Activated CD8-positive, alpha-beta T cell treated with anti-CD3 and anti-CD28 coated beads for 36 hours (primary cell): ENCODE data around the gene SSR1. TPM values are rescaled to one million over a fixed set of nuclear protein-coding genes. Genes with fewer than 3 reads are reported as not detected.
"Not testable (repeated sequence)": the region's sequence is repeated elsewhere in the genome, so short reads cannot be mapped to it uniquely, and the experiment has no call there.

ENCODE experiments used
- ATAC-seq: fragments of 200-7000 bp; cut with Tn5 transposase; one replicate; pipeline ENCODE4 v1.10.0; 2021; ENCODE audit warnings: mild to moderate bottlenecking, moderate library complexity
- CTCF ChIA-PET: fragments of 350-600 bp; sonication (Branson Sonifier 250); formaldehyde crosslinking; loops from one replicate; lab custom pipeline; 2021; ENCODE audit warnings: antibody characterized with exemption; lab: Charles Lee
- POLR2A ChIA-PET: fragments of 350-600 bp; sonication (Branson Sonifier 250); formaldehyde crosslinking; loops from one replicate; lab custom pipeline; 2021; ENCODE audit warnings: antibody characterized with exemption; lab: Charles Lee
- DNase-seq: peaks from one replicate; pipeline ENCODE4 v3.0.0-alpha.2; 2020
- H3K27ac Mint-ChIP-seq: one replicate; pipeline ENCODE4 v1.8.0; 2021; ENCODE audit warnings: mild to moderate bottlenecking, mixed read lengths
- H3K27me3 Mint-ChIP-seq: one replicate; pipeline ENCODE4 v1.8.0; 2021; ENCODE audit warnings: mixed read lengths
- H3K36me3 Mint-ChIP-seq: one replicate; pipeline ENCODE4 v1.8.0; 2021; ENCODE audit warnings: low read depth, mixed read lengths
- H3K4me1 Mint-ChIP-seq: one replicate; pipeline ENCODE4 v1.8.0; 2021; ENCODE audit warnings: low read depth, mixed read lengths
- H3K4me3 Mint-ChIP-seq: one replicate; pipeline ENCODE4 v1.8.0; 2021; ENCODE audit warnings: mild to moderate bottlenecking, moderate library complexity, mixed read lengths
- H3K9me3 Mint-ChIP-seq: one replicate; pipeline ENCODE4 v1.8.0; 2021; ENCODE audit warnings: mixed read lengths
- intact Hi-C: fragments of 100-400 bp; cut with micrococcal nuclease; formaldehyde crosslinking; loops from one replicate; pipeline ENCODE4 v1.10.0; 2022
- total RNA-seq, 2 experiments: library from RNA; stranded (reverse); gene quantifications; one replicate each; pipeline ENCODE4 v1.2.3, GENCODE V29; 2021
- TF ChIP-seq, protein P1 (sequence below): fragments of 200-600 bp; IDR thresholded peaks from one replicate; pipeline ENCODE4 v1.8.0; 2022; ENCODE audit warnings: antibody characterized with exemption, mild to moderate bottlenecking

The SSR1 gene
- 100 to 1,000 TPM; 117 to 124 TPM for total RNA-seq

DNA sequence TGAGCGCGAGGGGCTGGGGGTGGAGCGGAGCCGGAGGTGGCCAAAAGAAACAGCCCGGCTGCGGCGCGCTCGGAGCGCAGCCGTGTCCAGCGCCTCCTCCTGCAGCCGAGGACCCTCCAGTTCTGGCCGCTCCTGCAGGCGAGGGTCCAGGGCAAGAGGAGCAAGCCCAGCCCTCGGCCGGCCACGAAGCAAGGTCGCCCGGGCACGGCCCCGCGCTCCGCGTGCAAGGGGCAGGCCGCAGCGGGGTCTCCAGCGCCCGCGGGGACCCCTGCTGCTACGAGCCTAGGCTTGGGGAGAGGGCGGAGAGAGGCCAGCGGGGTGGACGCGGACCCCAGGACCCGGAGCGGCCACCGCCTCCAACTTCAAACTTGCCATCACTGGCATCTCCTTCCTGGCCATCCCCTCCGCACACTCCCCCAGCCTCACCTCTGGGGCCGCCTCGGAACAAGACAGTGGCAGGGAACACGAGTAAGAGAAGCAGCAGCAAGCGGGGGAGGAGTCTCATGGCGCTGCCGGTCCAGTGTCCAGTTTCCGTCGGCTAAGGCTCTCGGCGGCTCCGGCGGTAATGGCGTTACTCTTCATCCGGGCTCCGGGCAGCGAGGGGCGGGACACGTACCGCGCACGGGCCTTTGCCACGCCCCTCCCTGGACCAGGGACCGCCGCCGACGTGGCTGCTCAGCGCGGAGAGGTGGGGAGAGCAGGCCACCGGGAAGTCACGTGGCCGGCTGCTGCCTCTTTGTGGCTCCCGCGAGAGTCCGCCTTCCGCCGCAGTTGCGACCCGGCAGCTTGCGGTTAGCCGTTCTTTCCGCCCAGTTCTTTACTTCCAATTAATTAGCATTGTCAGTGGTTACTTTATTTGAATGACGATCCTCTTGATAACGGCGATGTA is at the start of gene SSR1:
Gene SSR1 (minus strand): TSS at position 584 of the 889 bp plus-strand sequence. CDS start 79 bp downstream, at position 505.
- peak; percentile 98 for ATAC-seq
- POLR2A ChIA-PET = interaction anchor here (1.4 to 3.9 kb wide), 2 partner anchors 36 to 77 kb away, joined by 4 to 22 read pairs; partner anchors contain the start of genes CAGE1 and RIOK1
- Mint-ChIP-seq H3K9me3 (peaks cover 7% of the 10 kb centered on the region), H3K4me1 (peaks cover 45% of the 10 kb centered on the region), H3K4me3 (peak within 1 kb of the TSS; percentile 94), H3K27me3 (no peaks in the 10 kb centered on the region), H3K27ac (peak within 1 kb of the TSS; percentile 92), H3K36me3 (peaks cover 39% of the 10 kb centered on the region)
- TF ChIP-seq, protein P1, sequence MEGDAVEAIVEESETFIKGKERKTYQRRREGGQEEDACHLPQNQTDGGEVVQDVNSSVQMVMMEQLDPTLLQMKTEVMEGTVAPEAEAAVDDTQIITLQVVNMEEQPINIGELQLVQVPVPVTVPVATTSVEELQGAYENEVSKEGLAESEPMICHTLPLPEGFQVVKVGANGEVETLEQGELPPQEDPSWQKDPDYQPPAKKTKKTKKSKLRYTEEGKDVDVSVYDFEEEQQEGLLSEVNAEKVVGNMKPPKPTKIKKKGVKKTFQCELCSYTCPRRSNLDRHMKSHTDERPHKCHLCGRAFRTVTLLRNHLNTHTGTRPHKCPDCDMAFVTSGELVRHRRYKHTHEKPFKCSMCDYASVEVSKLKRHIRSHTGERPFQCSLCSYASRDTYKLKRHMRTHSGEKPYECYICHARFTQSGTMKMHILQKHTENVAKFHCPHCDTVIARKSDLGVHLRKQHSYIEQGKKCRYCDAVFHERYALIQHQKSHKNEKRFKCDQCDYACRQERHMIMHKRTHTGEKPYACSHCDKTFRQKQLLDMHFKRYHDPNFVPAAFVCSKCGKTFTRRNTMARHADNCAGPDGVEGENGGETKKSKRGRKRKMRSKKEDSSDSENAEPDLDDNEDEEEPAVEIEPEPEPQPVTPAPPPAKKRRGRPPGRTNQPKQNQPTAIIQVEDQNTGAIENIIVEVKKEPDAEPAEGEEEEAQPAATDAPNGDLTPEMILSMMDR = no peak
- CTCF ChIA-PET = interaction anchor here (2.7 kb wide), 1 partner anchor 76 kb away, joined by 10 read pairs; the partner anchor contains the start of genes CAGE1 and RIOK1
- DNase-seq = peak; percentile 97
- intact Hi-C loops = loop anchor here (10.0 kb wide), 1 partner anchor 72 kb away; the partner anchor contains the start of genes CAGE1 and RIOK1

DNA sequence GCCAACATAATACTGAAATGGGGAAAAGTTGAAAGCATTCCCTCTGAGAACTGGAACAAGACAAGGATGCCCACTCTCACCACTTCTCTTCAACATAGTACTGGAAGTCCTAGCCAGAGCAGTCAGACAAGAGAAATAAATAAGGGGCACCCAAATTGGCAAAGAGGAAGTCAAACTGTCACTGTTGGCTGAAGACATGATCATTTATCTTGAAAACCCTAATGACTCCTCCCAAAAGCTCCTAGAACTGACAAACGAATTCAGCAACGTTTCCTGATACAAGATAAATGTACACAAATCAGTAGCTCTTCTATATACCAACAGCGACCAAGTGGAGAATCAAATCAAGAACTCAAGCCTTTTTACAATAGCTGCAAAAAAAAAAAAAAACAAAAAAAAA is 38.9 kb upstream of the SSR1 start:
- POLR2A ChIA-PET, ATAC-seq, H3K36me3 Mint-ChIP-seq, H3K4me1 Mint-ChIP-seq, H3K4me3 Mint-ChIP-seq, H3K9me3 Mint-ChIP-seq, DNase-seq, intact Hi-C loops, H3K27ac Mint-ChIP-seq, H3K27me3 Mint-ChIP-seq: not testable (repeated sequence)
- CTCF ChIA-PET = interaction anchor here (1.3 kb wide), 1 partner anchor 31 kb away, joined by 3 read pairs; no protein-coding TSS in a partner anchor

DNA sequence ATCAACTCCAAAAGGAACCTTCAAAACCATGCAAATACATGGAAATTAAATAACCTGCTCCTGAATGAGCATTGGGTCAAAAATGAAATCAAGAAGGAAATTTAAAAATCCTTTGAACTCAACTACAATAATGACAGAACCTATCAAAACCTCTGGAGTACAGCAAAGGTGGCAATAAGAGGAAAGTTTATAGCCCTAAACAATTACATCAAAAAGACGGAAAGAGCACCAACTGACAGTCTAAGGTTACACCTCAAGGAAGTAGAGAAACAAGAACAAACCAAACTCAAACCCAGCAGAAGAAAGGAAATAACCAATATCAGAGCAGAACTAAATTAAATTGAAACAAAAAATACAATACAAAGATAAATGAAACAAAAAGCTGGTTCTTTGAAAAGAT is 37.6 kb upstream of the SSR1 start:
- CTCF ChIA-PET, DNase-seq, POLR2A ChIA-PET: not testable (repeated sequence)

DNA sequence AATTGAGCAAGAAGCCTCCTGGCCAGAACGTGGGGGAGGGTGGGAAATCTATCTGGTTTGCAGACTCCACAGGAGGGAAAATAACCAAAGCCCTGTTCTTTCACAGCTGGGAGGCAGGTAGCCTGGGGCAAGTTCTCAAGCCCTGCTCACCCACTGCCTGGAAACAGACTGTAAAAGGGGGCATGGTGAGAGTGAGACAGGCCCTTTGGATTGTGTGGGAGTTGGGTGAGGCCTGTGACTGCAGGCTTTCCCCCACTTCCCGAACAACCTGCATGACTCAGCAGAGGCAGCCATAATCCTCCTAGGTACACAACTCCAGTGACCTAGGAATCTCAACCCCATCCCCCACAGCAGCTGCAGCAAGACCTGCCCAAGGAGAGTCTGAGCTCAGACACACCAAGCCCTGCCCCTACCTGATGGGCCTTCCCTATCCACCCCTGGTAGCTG is 34.6 kb upstream of the SSR1 start:
- POLR2A ChIA-PET, H3K27ac Mint-ChIP-seq, H3K9me3 Mint-ChIP-seq, DNase-seq, H3K4me1 Mint-ChIP-seq, H3K36me3 Mint-ChIP-seq, CTCF ChIA-PET, H3K27me3 Mint-ChIP-seq, ATAC-seq, H3K4me3 Mint-ChIP-seq, intact Hi-C loops: not testable (repeated sequence)

More for the DNA sequence above, 37.6 kb upstream of the SSR1 start:
- H3K9me3 Mint-ChIP-seq, H3K27me3 Mint-ChIP-seq, H3K36me3 Mint-ChIP-seq, intact Hi-C loops, H3K4me3 Mint-ChIP-seq, H3K27ac Mint-ChIP-seq, ATAC-seq, H3K4me1 Mint-ChIP-seq: not testable (repeated sequence)

DNA sequence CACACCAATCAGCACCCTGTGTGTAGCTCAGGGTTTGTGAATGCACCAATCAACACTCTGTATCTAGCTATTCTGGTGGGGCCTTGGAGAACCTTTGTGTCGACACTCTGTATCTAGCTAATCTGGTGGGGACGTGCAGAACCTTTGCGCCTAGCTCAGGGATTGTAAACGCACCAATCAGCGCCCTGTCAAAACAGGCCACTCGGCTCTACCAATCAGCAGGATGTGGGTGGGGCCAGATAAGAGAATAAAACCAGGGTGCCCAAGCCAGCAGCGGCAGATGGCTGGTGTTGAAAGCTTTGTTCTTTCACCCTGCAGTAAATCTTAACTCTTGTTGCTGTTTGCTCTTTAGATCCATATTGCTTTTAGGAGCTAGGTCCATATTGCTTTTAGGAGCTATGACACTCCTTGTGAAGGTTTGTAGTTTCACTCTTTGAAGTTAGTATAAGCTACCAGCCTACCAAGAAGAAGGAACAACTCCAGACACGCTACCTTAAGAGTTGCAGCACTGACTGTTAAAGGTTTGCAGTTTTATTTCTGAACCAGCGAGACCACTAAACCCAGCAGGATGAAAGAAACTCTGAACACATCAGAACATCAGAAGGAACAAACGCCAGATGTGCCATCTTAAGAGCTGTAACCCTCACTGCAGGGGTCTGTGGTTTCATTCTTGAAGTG is 31.9 kb upstream of the SSR1 start:
- H3K4me1 Mint-ChIP-seq, H3K27me3 Mint-ChIP-seq, intact Hi-C loops, H3K36me3 Mint-ChIP-seq, H3K9me3 Mint-ChIP-seq, H3K4me3 Mint-ChIP-seq: not testable (repeated sequence)
- ChIA-PET POLR2A (interaction anchor here (0.8 to 1.7 kb wide), 2 partner anchors 31 to 45 kb away, joined by 3 to 4 read pairs; partner anchors contain the start of genes CAGE1 and RIOK1), CTCF (interaction anchor here (0.7 to 1.0 kb wide), 3 partner anchors 13 to 874 kb away, joined by 3 read pairs; no protein-coding TSS in a partner anchor)
- peak; percentile 8 for DNase-seq
- peak overlapping the region; percentile 48 for H3K27ac Mint-ChIP-seq
- peak; percentile 17 for ATAC-seq

DNA sequence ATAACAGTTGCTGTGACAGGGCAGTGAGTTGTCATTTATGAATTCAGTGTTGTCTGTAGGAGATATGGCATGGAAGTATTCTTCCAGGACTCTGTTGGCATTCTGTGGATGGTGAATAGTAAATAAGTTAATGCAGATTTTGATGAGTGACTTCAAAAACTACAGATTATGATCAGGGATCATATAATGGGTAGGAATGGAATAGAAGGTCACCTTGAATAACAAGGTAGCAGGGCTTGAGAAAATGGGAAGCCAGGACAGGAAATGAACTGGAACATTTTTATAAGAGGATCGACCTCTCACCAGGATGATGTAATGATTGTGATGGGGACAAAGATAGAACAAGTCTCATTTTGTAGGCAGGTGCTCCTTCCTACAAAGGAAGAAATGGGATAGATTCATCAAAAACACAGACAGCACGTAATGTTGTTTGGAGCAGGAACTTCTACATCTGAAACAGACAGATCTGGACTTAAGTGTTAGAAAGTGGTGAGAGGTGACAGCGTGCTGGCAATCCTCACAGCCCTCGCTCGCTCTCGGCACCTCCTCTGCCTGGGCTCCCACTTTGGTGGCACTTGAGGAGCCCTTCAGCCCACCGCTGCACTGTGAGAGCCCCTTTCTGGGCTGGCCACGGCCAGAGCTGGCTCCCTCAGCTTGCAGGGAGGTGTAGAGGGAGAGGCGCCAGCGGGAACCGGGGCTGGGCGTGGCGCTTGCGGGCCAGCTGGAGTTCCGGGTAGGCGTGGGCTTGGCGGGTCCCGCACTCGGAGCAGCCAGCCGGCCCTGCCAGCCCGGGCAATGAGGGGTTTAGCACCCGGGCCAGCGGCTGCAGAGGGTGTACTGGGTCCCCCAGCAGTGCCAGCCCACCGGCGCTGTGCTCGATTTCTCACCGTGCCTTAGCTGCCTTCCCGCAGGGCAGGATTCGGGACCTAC is 30.8 kb upstream of the SSR1 start:
- peaks cover 2% of the 10 kb centered on the region for H3K27me3 Mint-ChIP-seq
- intact Hi-C loops = no loop called here
- ATAC-seq (no peak), DNase-seq (no peak)
- peaks cover 6% of the 10 kb centered on the region for H3K4me1 Mint-ChIP-seq
- H3K36me3 Mint-ChIP-seq = no peaks in the 10 kb centered on the region
- ChIA-PET POLR2A (no interaction called here), CTCF (no interaction called here)
- TF ChIP-seq, protein P1 = no peak
- no peaks in the 10 kb centered on the region for H3K9me3 Mint-ChIP-seq
- H3K27ac Mint-ChIP-seq = no peak overlapping the region
- no peak overlapping the region for H3K4me3 Mint-ChIP-seq
